K562 (cell line): ENCODE data around the gene MYL12B. TPM values are rescaled to one million over a fixed set of nuclear protein-coding genes. Genes with fewer than 3 reads are reported as not detected.

ENCODE experiments used
- ARID1B ChIP-seq: fragments of 450-650 bp; IDR thresholded peaks from 2 replicates; pipeline ENCODE4 v1.6.1; 2016; ENCODE audit warnings: antibody characterized with exemption, mild to moderate bottlenecking, inconsistent platforms
- CEBPG ChIP-seq, 3 experiments: fragments of 200-800 bp in 1 of 3; sonication (Bioruptor generic) in 1 of 3; sonication (generic) in 1 of 3; formaldehyde crosslinking in 1 of 3; IDR thresholded peaks in 2 of 3; conservative IDR thresholded peaks in 1 of 3; 2 replicates each; pipeline versions ENCODE4 v1.6.1 to v1.8.0; 2016 to 2022; ENCODE audit warnings: missing compliant biosample characterization in 2 of 3, missing genetic modification characterization in 2 of 3, mild to moderate bottlenecking in 1 of 3, missing genetic modification reagents in 1 of 3
- ESRRB ChIP-seq: fragments of 250-450 bp; sonication (Bioruptor Pico); IDR thresholded peaks from 2 replicates; pipeline ENCODE4 v1.5.0; 2020; ENCODE audit warnings: mild to moderate bottlenecking, moderate library complexity, borderline replicate concordance
- FIP1L1 ChIP-seq: fragments of 200-400 bp; formaldehyde crosslinking; IDR thresholded peaks from 2 replicates; pipeline ENCODE4 v1.6.1; 2018; ENCODE audit warnings: mild to moderate bottlenecking, low read depth, low read length; ENCODE audit not compliant: poor library complexity, severe bottlenecking
- GABPB1 ChIP-seq: sonication (generic); formaldehyde crosslinking; IDR thresholded peaks from 2 replicates; pipeline ENCODE4 v1.8.0; 2022; ENCODE audit warnings: mild to moderate bottlenecking, missing genetic modification reagents
- HNRNPL ChIP-seq: fragments of 200-400 bp; formaldehyde crosslinking; IDR thresholded peaks from 2 replicates; pipeline ENCODE4 v1.6.1; 2017; ENCODE audit warnings: low read depth, mild to moderate bottlenecking, low read length
- MITF ChIP-seq: IDR thresholded peaks from 2 replicates; pipeline ENCODE4 v1.6.1; 2014; ENCODE audit warnings: antibody characterized with exemption
- MYC ChIP-seq, 2 experiments: fragments of 250-450 bp in 1 of 2; sonication (Bioruptor Pico) in 1 of 2; IDR thresholded peaks; 2 replicates each; pipeline versions ENCODE4 v1.5.1 to v1.6.1; 2012 to 2021; ENCODE audit warnings: low read depth in 2 of 2, borderline replicate concordance in 1 of 2, improper control_type of control experiment in 1 of 2, low read length in 1 of 2, mild to moderate bottlenecking in 1 of 2, moderate library complexity in 1 of 2
- NFRKB ChIP-seq: fragments of 450-650 bp; IDR thresholded peaks from 2 replicates; pipeline ENCODE4 v1.6.1; 2016; ENCODE audit warnings: low read depth
- PURB ChIP-seq: sonication (generic); formaldehyde crosslinking; IDR thresholded peaks from 2 replicates; pipeline ENCODE4 v1.9.0; 2021; ENCODE audit warnings: low read depth, mild to moderate bottlenecking, missing genetic modification reagents
- RBM34 ChIP-seq: fragments of 200-400 bp; formaldehyde crosslinking; IDR thresholded peaks from 2 replicates; pipeline ENCODE4 v1.6.1; 2018; ENCODE audit warnings: low read length, borderline replicate concordance; ENCODE audit not compliant: insufficient read depth
- SIX5 ChIP-seq, 2 experiments: IDR thresholded peaks; 2 replicates each; pipeline ENCODE4 v1.6.1; 2011; ENCODE audit warnings: low read length in 2 of 2, borderline replicate concordance in 1 of 2, low read depth in 1 of 2, mild to moderate bottlenecking in 1 of 2, moderate library complexity in 1 of 2; ENCODE audit not compliant: insufficient read depth in 1 of 2
- SMAD4 ChIP-seq: fragments of 250-450 bp; sonication (Bioruptor Pico); conservative IDR thresholded peaks from 2 replicates; pipeline ENCODE4 v1.8.0; 2021; ENCODE audit warnings: inconsistent platforms, mild to moderate bottlenecking, moderate library complexity
- SMARCB1 ChIP-seq: IDR thresholded peaks from 2 replicates; pipeline ENCODE4 v1.6.1; 2011; ENCODE audit warnings: improper control_type of control experiment, low read depth; ENCODE audit not compliant: insufficient read length
- XRCC5 ChIP-seq: fragments of 200-400 bp; formaldehyde crosslinking; IDR thresholded peaks from 2 replicates; pipeline ENCODE4 v1.6.1; 2017; ENCODE audit warnings: low read depth, mild to moderate bottlenecking, low read length
- YBX1 ChIP-seq: fragments of 450-650 bp; IDR thresholded peaks from 2 replicates; pipeline ENCODE4 v1.7.1; 2016; ENCODE audit warnings: mild to moderate bottlenecking
- YY1 ChIP-seq, 3 experiments: IDR thresholded peaks; 2 replicates each; pipeline ENCODE4 v1.6.1; 2011; ENCODE audit warnings: low read length in 2 of 3, mild to moderate bottlenecking in 2 of 3, moderate library complexity in 2 of 3, borderline replicate concordance in 1 of 3, control low read depth in 1 of 3, low read depth in 1 of 3; ENCODE audit not compliant: insufficient read depth in 3 of 3, insufficient replicate concordance in 2 of 3, control insufficient read depth in 1 of 3, insufficient read length in 1 of 3; ENCODE audit errors: extremely low read depth in 1 of 3
- ZNF232 ChIP-seq: sonication (generic); formaldehyde crosslinking; IDR thresholded peaks from 2 replicates; pipeline ENCODE4 v1.8.0; 2022; ENCODE audit warnings: mild to moderate bottlenecking, missing genetic modification reagents
- ZNF830 ChIP-seq: fragments of 250-450 bp; sonication (Bioruptor Pico); IDR thresholded peaks from 2 replicates; pipeline ENCODE4 v1.5.0; 2021; ENCODE audit warnings: mild to moderate bottlenecking
- polyA plus RNA-seq, 8 experiments: library from polyadenylated mRNA; depleted of rRNA in 4 of 8; stranded (reverse) in 5 of 8; unstranded in 3 of 8; fragments of >200 nt; fragmentation: Nextera tagmentation in 2 of 8; fragmentation: Illumina TruSeq in 1 of 8; extraction: Ambion mirVana in 2 of 8; extraction: Trizol in 1 of 8; gene quantifications; 2 replicates each; pipeline versions ENCODE4 v1.2.1 to v1.2.3, GENCODE V29; 2011 to 2014; ENCODE audit warnings: inconsistent platforms in 1 of 8, missing spikeins in 1 of 8
- total RNA-seq, 7 experiments: library from RNA; depleted of rRNA in 6 of 7; stranded (reverse); fragments of >200 nt in 6 of 7; fragmentation: Illumina TruSeq in 2 of 7; extraction: Trizol in 2 of 7; gene quantifications; 2 replicates each; pipeline versions ENCODE4 v1.2.1 to v1.2.3, GENCODE V29; 2011 to 2021; ENCODE audit warnings: low replicate concordance in 1 of 7
- TF ChIP-seq, protein P1 (sequence below): fragments of 250-450 bp; sonication (Bioruptor Pico); IDR thresholded peaks from 2 replicates; pipeline ENCODE4 v1.8.0; 2022; ENCODE audit warnings: moderate library complexity, mild to moderate bottlenecking, inconsistent platforms
- TF ChIP-seq, protein P2 (sequence below): sonication (generic); formaldehyde crosslinking; IDR thresholded peaks from 2 replicates; pipeline ENCODE4 v1.8.1; 2023; ENCODE audit warnings: mild to moderate bottlenecking, missing genetic modification reagents

MYL12B gene
- total and polyA plus RNA-seq, 9 of the 15 experiments (the other 6 are each of a cell fraction or from before 2014, with no cell fraction given), result 220 to 995 (median 463) TPM

DNA sequence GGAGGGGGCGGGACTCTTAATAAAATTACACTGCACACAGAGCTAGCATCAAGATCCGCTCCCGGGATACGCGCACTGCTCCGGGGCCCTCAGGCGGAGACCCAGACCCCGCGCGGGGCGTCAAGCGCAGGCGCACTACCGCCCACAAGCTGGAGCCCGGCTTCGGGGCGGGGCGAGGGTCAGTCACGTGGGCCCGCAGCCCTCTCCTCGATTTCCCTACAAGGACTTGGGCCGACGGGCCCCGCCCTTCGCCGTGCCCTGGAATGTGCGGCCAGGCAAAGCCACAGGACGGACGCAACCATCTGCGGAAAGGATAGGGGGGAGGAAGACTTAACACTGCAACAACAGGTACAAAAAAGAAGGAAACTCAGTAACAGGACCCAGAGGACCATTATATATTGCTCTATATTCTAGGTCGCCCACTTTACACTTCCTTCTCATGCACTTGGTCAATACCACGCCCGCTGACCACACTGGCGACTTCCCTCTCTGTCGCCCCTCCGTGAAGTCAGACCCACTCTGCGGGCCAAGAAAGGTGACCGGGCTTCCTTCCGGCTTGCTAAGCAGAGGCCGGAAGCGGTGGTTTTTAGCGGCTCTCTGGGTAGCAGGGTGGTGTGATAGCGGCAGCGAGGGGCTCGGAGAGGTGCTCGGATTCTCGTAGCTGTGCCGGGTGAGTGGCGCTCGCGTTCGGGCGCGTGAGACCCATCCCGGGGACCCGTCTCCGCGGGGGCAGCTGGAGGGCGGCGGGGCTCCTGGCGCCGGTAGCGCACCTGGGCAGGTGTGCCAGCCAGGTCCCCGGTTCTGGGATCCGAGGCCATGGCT is 14.5 kb upstream of the MYL12B start, which contains the start of gene MYL12A (continued):
- TF ChIP-seq CEBPG (CRISPR knock-in tag; IDR thresholded peaks at IDR 0.05) (no peak), CEBPG (tag; conservative IDR thresholded peaks at IDR 0.05 in 1 of 2, IDR thresholded peaks at IDR 0.05 in 1 of 2) (no peak), SMAD4 (CRISPR knock-in tag) (peak; percentile 53; the same call in 1 of the 2 replicates), HNRNPL (peak; percentile 81; the same call in 1 of the 2 replicates), GABPB1 (CRISPR knock-in tag) (peak; percentile 90), XRCC5 (peak; percentile 80; the same call in 1 of the 2 replicates), YY1 (IDR thresholded peaks at IDR 0.05; ENCODE audit: borderline replicate concordance in 1 of 3, control insufficient read depth in 1 of 3, extremely low read depth in 1 of 3, insufficient read depth in 3 of 3, insufficient read length in 1 of 3, insufficient replicate concordance in 2 of 3, low read depth in 1 of 3, low read length in 2 of 3) (peak in 2 of 3 experiments; percentile 68 to 80), ZNF232 (CRISPR knock-in tag) (0 out of 2 replicates have a peak, but pooled peaks have one; percentile 22), RBM34 (no peak), ZNF830 (CRISPR knock-in tag) (no peak), ESRRB (CRISPR knock-in tag) (no peak), MYC (IDR thresholded peaks at IDR 0.05; ENCODE audit: low read depth, low read length) (peak; percentile 64), MYC (CRISPR knock-in tag; IDR thresholded peaks at IDR 0.05; ENCODE audit: borderline replicate concordance, low read depth) (no peak; the same call in 1 of the 2 replicates), YBX1 (no peak), FIP1L1 (peak; percentile 71), MITF (0 out of 2 replicates have a peak, but pooled peaks have one; percentile 21), ARID1B (no peak), SIX5 (IDR thresholded peaks at IDR 0.05; ENCODE audit: borderline replicate concordance in 1 of 2, insufficient read depth in 1 of 2, low read depth in 1 of 2, low read length in 2 of 2) (peak in 1 of 2 experiments; percentile 62; a peak in 1 of 4 replicates), SMARCB1 (no peak), PURB (CRISPR knock-in tag) (no peak), NFRKB (peak; percentile 46)
- TF ChIP-seq, protein P1, sequence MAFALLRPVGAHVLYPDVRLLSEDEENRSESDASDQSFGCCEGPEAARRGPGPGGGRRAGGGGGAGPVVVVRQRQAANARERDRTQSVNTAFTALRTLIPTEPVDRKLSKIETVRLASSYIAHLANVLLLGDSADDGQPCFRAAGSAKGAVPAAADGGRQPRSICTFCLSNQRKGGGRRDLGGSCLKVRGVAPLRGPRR, result no peak
- TF ChIP-seq, protein P2, sequence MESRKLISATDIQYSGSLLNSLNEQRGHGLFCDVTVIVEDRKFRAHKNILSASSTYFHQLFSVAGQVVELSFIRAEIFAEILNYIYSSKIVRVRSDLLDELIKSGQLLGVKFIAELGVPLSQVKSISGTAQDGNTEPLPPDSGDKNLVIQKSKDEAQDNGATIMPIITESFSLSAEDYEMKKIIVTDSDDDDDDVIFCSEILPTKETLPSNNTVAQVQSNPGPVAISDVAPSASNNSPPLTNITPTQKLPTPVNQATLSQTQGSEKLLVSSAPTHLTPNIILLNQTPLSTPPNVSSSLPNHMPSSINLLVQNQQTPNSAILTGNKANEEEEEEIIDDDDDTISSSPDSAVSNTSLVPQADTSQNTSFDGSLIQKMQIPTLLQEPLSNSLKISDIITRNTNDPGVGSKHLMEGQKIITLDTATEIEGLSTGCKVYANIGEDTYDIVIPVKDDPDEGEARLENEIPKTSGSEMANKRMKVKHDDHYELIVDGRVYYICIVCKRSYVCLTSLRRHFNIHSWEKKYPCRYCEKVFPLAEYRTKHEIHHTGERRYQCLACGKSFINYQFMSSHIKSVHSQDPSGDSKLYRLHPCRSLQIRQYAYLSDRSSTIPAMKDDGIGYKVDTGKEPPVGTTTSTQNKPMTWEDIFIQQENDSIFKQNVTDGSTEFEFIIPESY, result no peak; the same call in 1 of the 2 replicates
